Measurements from ENCODE around the gene TTC39C. TPM values are rescaled to one million over a fixed set of nuclear protein-coding genes. Genes with fewer than 3 reads are reported as not detected.
"Not testable (repeated sequence)": the region's sequence is repeated elsewhere in the genome, so short reads cannot be mapped to it uniquely, and the experiment has no call there.

The TTC39C gene
- total RNA-seq, 1 experiment from 2014 or later: 14.7 TPM

DNA sequence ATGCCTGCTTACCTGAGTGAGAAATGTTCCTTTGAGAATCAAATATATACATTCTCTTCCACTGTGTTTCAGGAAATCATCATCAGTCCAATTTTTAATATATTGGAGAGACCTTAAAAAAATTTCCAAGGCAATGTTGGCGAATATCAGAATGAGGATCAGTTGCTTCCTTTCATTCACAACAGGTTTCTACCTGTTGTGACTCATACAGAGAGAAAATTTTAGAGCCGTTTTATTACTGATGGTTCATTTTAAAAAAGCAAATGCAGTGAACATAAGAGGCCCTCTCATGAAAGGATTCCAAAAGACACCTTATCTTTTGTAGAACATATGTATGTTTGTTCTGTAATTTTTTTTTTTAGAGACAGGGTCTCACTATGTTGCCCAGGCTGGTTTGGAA lies 42.0 kb downstream of the TTC39C start:
- no peaks in the 10 kb centered on the region for H3K9me3 ChIP-seq (replicated peaks)
- no peaks in the 10 kb centered on the region for H3K36me3 ChIP-seq
- no peak for DNase-seq (ENCODE audit: low read depth in 1 of 2, low spot score in 2 of 2)
- H3K4me3 ChIP-seq: no peak overlapping the region
- no peak overlapping the region for H3K27ac ChIP-seq
- peaks cover 6% of the 10 kb centered on the region for H3K4me1 ChIP-seq (replicated peaks)
- H3K27me3 ChIP-seq (replicated peaks): no peaks in the 10 kb centered on the region

GRCh38 chr18:24057804-24058203 lies 43.2 kb downstream of the TTC39C start:
- H3K36me3 ChIP-seq: no peaks in the 10 kb centered on the region
- no peak overlapping the region for H3K4me3 ChIP-seq
- H3K27me3 ChIP-seq (replicated peaks): no peaks in the 10 kb centered on the region
- H3K4me1 ChIP-seq (replicated peaks): no peaks in the 10 kb centered on the region
- no peaks in the 10 kb centered on the region for H3K9me3 ChIP-seq (replicated peaks)
- no peak overlapping the region for H3K27ac ChIP-seq
- no peak for DNase-seq (ENCODE audit: low read depth in 1 of 2, low spot score in 2 of 2)

DNA sequence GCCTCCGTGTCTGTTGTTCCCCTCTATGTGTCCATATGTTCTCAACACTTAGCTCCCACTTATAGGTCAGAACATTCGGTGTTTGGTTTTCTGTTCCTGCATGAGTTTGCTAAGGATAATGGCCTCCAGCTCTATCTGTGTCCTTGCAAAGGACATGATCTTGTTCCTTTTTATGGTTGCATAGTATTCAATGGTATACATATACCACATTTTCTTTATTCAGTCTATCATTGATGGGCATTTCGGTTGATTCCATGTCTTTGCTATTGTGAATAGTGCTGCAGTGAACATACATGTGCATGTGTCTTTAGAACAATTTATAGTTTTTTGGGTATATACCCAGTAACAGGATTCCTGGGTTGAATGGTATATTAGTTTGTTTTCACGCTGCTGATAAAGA lies 44.8 kb downstream of the TTC39C start:
- H3K36me3 ChIP-seq; H3K27ac ChIP-seq; H3K27me3 ChIP-seq (replicated peaks); H3K4me3 ChIP-seq; DNase-seq (ENCODE audit: low read depth in 1 of 2, low spot score in 2 of 2); H3K9me3 ChIP-seq (replicated peaks); H3K4me1 ChIP-seq (replicated peaks): not testable (repeated sequence)

DNA sequence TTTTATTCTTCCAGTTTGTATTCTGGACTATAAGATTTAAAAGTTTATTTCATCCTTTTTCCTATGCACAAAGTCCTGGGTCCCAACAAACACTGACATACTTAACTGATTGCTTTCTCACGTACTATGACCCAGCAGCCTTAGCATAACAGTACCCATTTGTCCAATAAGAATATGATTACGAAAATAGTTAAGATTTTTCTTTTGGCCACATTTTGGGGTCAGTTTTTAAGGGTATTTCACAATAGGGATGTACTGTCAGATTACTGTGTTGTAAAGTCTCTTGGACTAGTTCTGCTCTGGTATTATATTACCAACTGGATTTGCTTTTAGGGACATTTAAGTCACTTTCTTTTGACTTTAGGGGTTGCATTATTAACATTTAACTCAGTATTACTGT lies 46.1 kb downstream of the TTC39C start:
- Histone ChIP-seq H3K4me1 (replicated peaks) (no peaks in the 10 kb centered on the region), H3K27me3 (replicated peaks) (no peaks in the 10 kb centered on the region), H3K9me3 (replicated peaks) (no peaks in the 10 kb centered on the region), H3K36me3 (no peaks in the 10 kb centered on the region), H3K27ac (no peak overlapping the region), H3K4me3 (no peak overlapping the region)
- no peak for DNase-seq (ENCODE audit: low read depth in 1 of 2, low spot score in 2 of 2)

DNA sequence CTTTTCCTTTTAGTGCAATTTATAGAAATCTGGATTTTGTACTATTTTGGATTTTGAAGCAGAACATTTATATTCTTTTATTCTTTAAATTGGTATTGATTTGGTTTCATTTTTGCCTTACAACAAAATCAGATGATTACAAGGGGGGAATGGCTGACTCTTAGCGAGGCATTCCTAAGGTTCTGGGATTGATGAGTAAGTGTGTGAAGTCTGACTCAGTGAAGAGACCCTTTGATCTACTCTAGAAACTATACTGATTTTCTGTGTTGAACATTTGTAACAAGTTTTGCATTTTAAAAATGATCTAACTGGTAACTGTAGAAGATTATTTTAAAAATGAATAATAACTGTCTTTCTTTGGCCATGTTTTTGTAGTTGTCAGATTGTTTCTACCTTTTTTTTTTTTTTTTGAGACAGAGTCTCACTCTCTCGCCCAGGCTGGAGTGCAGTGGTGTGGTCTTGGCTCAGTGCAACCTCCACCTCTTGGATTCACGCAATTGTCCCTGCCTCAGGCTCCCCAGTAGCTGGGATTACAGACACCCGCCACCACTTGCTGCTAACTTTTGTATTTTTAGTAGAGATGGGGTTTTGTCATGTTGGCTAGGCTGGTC lies 48.7 kb downstream of the TTC39C start:
- no peak overlapping the region for H3K27ac ChIP-seq
- no peaks in the 10 kb centered on the region for H3K36me3 ChIP-seq
- DNase-seq (ENCODE audit: low read depth in 1 of 2, low spot score in 2 of 2): no peak
- H3K9me3 ChIP-seq (replicated peaks): no peaks in the 10 kb centered on the region
- H3K4me3 ChIP-seq: no peak overlapping the region
- no peaks in the 10 kb centered on the region for H3K27me3 ChIP-seq (replicated peaks)
- no peaks in the 10 kb centered on the region for H3K4me1 ChIP-seq (replicated peaks)

GRCh38 chr18:24064391-24065100 lies 50.0 kb downstream of the TTC39C start:
- Histone ChIP-seq H3K27ac (no peak overlapping the region), H3K4me1 (replicated peaks) (no peaks in the 10 kb centered on the region), H3K27me3 (replicated peaks) (no peaks in the 10 kb centered on the region), H3K4me3 (no peak overlapping the region), H3K36me3 (no peaks in the 10 kb centered on the region), H3K9me3 (replicated peaks) (no peaks in the 10 kb centered on the region)
- DNase-seq (ENCODE audit: low read depth in 1 of 2, low spot score in 2 of 2): no peak

- H3K27ac ChIP-seq: no peak overlapping the region
- no peak overlapping the region for H3K4me3 ChIP-seq
- H3K27me3 ChIP-seq (replicated peaks): no peaks in the 10 kb centered on the region
- H3K4me1 ChIP-seq (replicated peaks): no peaks in the 10 kb centered on the region
- H3K36me3 ChIP-seq: no peaks in the 10 kb centered on the region
- no peak for DNase-seq (ENCODE audit: low read depth in 1 of 2, low spot score in 2 of 2)
- no peaks in the 10 kb centered on the region for H3K9me3 ChIP-seq (replicated peaks)
These were observed 51.4 kb downstream of the TTC39C start for GRCh38 chr18:24065906-24066305.

GRCh38 chr18:24068945-24069693 lies 54.6 kb downstream of the TTC39C start:
- Histone ChIP-seq H3K36me3 (no peaks in the 10 kb centered on the region), H3K4me1 (replicated peaks) (no peaks in the 10 kb centered on the region), H3K27ac (no peak overlapping the region), H3K9me3 (replicated peaks) (no peaks in the 10 kb centered on the region), H3K4me3 (no peak overlapping the region), H3K27me3 (replicated peaks) (no peaks in the 10 kb centered on the region)
- no peak for DNase-seq (ENCODE audit: low read depth in 1 of 2, low spot score in 2 of 2)

- no peaks in the 10 kb centered on the region for H3K27me3 ChIP-seq (replicated peaks)
- H3K9me3 ChIP-seq (replicated peaks): no peaks in the 10 kb centered on the region
- no peak overlapping the region for H3K4me3 ChIP-seq
- H3K27ac ChIP-seq: no peak overlapping the region
- no peaks in the 10 kb centered on the region for H3K36me3 ChIP-seq
- peaks cover 4% of the 10 kb centered on the region for H3K4me1 ChIP-seq (replicated peaks)
- no peak for DNase-seq (ENCODE audit: low read depth in 1 of 2, low spot score in 2 of 2)
These were observed 56.5 kb downstream of the TTC39C start for GRCh38 chr18:24071029-24071428.

DNA sequence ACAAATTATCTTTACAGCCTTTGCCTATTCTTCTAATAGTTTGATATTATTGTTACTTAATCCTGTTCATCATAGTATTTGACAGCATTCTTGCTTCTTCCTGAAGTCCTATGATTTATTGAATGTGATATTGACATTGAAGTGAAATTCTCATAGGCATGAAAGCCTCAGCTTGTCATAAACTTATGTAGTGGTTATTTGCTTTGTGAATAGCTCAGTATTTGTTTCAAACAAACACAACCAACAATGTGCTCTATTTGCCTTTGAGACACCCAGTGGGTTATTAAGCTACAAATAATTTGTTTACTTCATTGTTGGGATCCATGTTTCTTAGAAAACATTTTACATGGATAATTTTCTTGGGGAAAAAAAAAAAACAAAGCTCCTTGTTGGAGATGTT lies 57.2 kb downstream of the TTC39C start:
- H3K4me3 ChIP-seq: no peak overlapping the region
- no peak overlapping the region for H3K27ac ChIP-seq
- no peaks in the 10 kb centered on the region for H3K9me3 ChIP-seq (replicated peaks)
- H3K36me3 ChIP-seq: no peaks in the 10 kb centered on the region
- no peaks in the 10 kb centered on the region for H3K27me3 ChIP-seq (replicated peaks)
- peaks cover 10% of the 10 kb centered on the region for H3K4me1 ChIP-seq (replicated peaks)
- no peak for DNase-seq (ENCODE audit: low read depth in 1 of 2, low spot score in 2 of 2)

DNA sequence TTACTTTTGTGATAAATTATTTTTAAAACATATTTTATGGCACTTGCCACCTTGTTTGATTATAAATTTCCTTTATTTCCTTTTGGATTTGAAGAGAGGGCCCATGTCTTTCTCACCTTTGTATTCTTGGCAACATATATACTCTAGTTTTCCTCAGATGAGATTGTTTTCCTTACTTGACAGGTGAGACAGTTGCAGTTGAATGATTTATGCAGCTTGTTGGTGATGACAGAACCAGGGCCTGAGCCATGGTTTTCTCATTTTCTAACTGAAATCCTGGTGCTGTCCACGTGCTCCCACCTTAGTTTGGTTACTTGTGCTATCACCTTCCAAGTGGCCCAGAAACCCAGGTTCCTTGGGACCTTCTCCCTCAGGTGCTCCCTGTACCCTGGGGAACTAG lies 58.2 kb downstream of the TTC39C start:
- no peaks in the 10 kb centered on the region for H3K27me3 ChIP-seq (replicated peaks)
- H3K27ac ChIP-seq: no peak overlapping the region
- no peak for DNase-seq (ENCODE audit: low read depth in 1 of 2, low spot score in 2 of 2)
- peaks cover 10% of the 10 kb centered on the region for H3K4me1 ChIP-seq (replicated peaks)
- no peak overlapping the region for H3K4me3 ChIP-seq
- no peaks in the 10 kb centered on the region for H3K36me3 ChIP-seq
- H3K9me3 ChIP-seq (replicated peaks): no peaks in the 10 kb centered on the region

DNA sequence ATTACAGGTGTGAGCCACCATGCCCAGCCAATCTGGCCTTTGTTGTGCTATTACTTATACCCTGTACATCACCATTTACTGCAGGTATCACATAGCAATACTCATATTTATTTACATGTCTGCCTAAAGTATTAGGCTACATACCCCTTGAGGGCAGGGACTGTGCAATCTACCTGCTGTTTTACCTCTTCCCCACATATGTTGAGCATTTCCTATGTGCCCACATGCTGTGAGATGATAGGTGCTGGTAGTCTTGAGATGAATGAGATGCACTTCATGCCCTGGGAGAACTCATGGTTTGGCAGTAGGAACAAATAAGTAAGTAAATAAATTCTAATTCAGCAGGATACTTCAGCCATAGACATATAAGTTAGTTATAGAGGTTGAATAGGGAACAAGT lies 59.2 kb downstream of the TTC39C start:
- Histone ChIP-seq H3K27ac (no peak overlapping the region), H3K27me3 (replicated peaks) (no peaks in the 10 kb centered on the region), H3K4me3 (no peak overlapping the region), H3K9me3 (replicated peaks) (no peaks in the 10 kb centered on the region), H3K4me1 (replicated peaks) (peaks cover 10% of the 10 kb centered on the region), H3K36me3 (no peaks in the 10 kb centered on the region)
- DNase-seq (ENCODE audit: low read depth in 1 of 2, low spot score in 2 of 2): no peak

DNA sequence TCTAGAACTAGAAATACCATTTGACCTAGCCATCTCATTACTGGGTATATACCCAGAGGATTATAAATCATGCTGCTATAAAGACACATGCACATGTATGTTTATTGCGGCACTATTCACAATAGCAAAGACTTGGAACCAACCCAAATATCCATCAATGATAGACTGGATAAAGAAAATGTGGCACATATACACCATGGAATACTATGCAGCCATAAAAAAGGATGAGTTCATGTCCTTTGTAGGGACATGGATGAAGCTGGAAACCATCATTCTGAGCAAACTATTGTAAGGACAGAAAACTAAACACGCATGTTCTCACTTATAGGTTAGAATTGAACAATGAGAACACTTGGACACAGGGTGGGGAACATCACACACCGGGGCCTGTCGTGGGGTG lies 60.2 kb downstream of the TTC39C start:
- DNase-seq (ENCODE audit: low read depth in 1 of 2, low spot score in 2 of 2); H3K27ac ChIP-seq; H3K9me3 ChIP-seq (replicated peaks); H3K4me3 ChIP-seq; H3K4me1 ChIP-seq (replicated peaks); H3K36me3 ChIP-seq; H3K27me3 ChIP-seq (replicated peaks): not testable (repeated sequence)

All from SJSA1 (cell line).